SK-MEL-5 (cell line): ENCODE results near the gene SLC9C2. TPM values are rescaled to one million over a fixed set of nuclear protein-coding genes. Genes with fewer than 3 reads are reported as not detected.
"Not testable (repeated sequence)": the region's sequence is repeated elsewhere in the genome, so short reads cannot be mapped to it uniquely, and the experiment has no call there.

Experiments used
- DNase-seq: peaks from one replicate; pipeline ENCODE4 v3.0.0-alpha.2; 2016; ENCODE audit warnings: low read depth, low spot score
- in situ Hi-C: cut with HindIII; loops from 2 replicates; pipeline ENCODE4 v1.10.0; 2016; ENCODE audit warnings: low sequenced_read_pairs, high pct_unique_total_duplicates, low pct_unique_long_range_greater_than_20kb
- total RNA-seq: library from RNA; depleted of rRNA; stranded (reverse); fragments of >200 nt; shearing (Covaris generic); gene quantifications from 2 replicates; pipeline ENCODE4 v1.2.3, GENCODE V29; 2014

Gene SLC9C2
- total RNA-seq, 1 experiment from 2014 or later = not detected

DNA sequence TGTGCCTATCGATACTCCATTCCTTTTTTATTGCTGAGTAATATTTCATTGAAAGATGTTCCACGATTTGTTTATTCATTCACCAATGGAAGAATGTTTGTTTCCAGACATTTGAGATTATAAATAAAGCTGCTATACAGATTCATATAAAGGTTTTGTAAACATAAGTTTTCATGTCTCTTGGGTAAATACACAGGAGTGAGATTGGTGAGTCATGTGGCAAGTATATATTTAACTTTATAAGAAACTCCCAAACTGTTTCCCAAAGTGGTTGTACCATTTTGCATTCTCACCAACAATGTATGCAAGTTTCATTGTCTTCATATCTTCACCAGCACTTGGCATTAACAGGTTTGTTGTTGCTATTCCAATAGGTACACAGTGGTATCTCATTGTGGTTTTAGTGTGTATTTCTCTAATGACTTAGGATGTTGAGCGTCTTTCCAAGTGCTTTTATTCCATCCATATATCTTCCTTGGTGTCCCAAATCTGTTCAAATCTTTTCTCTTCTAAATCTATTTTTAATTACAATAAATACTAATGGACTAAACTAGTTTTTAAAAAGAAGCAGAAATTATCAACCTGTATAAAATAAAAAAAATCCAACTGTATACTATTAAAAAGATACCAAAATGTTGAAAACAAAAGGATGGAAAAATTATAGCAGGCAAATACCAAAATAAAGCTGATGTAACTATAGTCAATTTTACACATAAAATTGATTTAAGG is 6.6 kb downstream of the SLC9C2 start:
- in situ Hi-C loops = no loop called here
- no peak for DNase-seq

DNA sequence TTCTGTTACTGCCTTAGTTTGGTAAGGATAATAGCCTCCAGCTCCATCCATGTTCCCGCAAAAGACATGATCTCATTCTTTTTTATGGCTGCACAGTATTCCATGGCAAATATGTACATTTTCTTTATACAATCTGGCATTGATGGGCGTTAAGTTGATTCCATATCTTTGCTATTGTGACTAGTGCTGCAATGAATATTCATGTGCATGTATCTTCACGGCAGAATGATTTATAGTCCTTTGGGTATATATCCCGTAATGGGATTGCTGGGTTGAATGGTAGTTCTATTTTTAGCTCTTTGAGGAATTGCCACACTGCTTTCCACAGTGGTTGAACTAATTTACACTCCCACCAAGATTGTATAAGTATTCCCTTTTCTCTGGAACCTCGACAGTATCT is 11.7 kb downstream of the SLC9C2 start:
- in situ Hi-C loops, DNase-seq: not testable (repeated sequence)

DNA sequence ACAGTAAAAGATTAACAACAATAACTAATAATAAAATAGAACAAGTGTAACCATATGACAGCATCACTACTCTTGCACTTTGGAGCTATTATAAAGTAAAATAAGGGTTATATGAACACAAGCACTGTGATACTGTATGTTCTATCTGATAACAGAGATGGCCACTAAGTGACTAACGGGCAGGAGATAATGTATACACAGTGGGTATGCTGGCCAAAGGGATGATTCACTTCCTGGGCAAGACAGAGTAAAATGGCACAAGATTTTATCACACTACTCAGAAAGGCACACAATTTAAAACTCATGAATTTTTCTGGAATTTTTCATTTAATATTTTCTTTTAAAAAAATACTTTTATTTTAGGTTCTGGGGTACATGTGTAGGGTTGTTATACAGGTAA is 12.3 kb downstream of the SLC9C2 start:
- in situ Hi-C loops = no loop called here
- DNase-seq = no peak

DNA sequence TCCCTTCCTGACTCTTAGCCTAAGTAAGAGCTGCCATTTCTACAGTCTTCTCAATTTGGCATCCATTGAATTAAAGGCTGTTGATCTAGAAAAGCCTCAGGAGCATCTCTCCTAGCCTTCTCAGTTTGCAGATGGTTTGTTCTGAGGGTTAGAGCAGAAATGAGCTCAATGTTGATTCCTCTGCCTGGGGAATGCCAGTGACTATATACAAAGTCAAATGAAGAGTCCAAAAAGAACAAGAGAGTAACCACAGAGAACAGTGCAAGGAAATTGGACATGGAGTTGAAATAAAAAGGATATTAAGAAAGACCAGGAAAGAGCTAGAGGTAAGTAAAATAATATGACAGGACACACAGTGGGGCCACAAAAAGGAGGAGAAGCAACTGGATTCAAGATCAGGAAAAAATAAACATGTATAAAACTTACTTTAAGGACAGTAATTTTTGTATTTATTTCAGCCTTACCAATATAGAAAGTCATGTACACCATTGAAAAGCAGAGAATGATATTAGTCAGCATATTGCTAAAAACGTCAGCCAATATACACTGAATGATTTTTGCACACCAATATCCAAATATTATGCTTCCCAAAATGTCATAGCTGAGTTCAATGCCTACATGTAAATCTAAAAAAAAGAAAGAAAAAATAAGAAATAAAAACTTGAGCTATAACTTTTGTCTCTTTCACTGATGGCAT is 21.3 kb downstream of the SLC9C2 start:
- DNase-seq = no peak
- in situ Hi-C loops = no loop called here

DNA sequence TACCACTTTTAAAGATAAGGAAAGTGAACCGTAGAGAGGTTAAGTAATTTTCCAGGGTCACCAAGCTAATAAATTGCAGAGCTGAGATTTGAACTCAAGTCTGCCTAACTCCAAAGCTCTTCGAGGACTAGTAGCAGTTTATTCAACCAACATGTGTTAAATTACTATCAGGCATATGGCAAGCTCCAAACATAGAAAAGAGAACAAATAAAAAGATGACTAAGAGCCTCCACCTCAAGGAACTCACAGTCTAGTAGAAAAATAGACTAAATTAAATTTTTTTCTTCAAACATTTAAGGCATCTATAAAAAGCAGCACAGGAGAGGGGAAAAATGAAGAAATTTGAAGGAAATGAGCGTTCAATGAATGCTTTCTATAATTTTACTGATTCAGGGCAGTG is 22.2 kb downstream of the SLC9C2 start:
- DNase-seq = no peak
- in situ Hi-C loops = no loop called here

DNA sequence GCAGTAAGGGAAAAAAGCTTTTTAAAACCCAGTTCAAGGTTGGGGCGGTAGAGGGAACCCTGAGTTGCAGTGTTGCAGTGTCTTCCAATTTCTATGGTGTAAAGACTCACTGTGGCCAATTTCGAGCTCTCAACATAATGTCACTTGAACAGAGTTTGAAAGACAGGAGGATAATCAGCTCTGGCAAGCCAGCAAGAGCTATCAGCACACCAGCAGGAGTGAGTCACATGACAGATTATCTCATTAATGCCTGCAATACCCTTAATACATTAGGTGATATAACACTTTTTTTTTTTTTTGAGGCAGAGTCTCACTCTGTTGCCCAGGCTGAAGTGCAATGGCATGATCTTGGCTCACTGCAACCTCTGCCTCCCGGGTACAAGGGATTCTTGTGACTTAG is 22.8 kb downstream of the SLC9C2 start:
- no peak for DNase-seq
- in situ Hi-C loops = no loop called here

DNA sequence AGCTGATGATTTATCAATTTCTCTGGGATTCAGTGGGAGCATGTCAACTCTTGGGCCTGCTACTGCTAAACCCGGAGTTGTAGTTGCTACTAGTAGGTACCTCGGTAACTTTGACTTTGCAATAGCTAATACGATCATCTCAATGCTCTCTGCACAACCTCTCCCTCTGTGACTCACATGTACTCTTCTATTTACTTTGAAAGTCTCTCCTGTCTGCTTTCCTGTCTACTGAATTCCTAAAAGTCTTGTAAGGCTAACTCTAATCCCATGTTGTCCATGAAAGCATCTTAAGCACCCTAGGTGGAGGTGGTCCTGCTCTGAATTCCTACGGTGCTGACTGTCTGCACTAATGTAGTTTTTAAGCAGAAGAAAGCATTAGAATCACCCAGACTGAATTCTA is 29.3 kb downstream of the SLC9C2 start:
- DNase-seq = no peak
- in situ Hi-C loops = no loop called here

DNA sequence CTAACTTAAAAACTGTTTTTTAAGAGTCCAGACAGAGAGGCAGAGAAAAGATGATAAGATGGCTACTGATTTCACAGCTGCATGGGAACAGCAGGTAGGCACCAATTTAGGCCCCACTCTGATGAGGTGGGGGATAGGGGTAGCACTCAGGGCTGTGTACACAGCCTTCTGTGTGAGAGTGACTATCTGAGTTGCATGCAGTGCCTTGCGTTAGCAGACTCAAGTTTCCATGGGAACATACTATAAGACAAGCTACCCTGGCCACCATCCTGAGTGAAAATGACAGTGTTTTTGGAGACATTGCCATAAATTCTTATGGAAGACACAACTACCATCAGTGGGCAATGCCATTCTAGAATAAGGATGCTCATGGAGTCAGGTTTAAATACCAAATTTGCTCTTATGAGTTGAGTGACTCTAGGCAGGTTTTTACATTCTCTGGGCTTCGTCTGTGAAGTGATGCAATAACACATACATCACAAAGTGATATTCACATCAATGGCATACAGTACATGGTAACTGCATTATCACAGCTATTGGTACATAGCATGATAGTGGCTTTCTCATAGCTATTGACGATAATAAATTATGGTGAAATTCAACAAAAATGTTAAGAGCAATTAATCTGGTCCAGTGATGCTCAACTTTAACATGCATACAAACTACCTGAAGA is 30.5 kb downstream of the SLC9C2 start:
- in situ Hi-C loops = no loop called here
- DNase-seq = no peak

DNA sequence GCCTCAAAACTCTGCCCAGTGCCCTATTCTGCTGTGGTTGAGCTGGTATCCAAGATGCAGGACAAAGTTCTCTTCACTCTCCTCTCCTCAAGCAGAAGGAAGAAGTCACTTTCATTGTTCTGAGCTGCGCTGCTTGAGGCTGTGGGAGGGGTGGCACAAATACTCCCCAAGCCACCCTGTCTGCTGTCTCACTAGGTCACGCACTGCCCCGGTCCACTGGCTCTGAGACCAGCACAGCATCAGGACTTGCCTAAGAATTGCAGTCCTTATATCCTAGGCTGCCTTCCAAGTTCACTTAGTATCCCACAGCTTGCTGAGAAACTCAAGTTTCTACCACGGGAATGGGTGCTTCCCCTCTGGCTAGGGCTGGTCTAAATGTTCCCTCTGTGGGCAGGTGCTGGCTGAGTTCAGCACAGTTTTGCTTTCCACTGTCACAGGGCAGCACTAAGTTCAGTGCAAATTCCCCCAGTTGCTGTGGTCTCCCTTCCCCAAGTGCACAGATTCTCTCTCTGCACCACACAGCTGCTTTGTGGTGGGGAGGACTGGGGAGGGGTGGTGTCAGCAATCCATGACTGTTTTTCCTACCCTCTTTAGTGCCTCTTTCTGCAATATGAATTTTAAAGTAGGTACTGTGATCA is 32.4 kb downstream of the SLC9C2 start:
- in situ Hi-C loops = no loop called here
- no peak for DNase-seq

DNA sequence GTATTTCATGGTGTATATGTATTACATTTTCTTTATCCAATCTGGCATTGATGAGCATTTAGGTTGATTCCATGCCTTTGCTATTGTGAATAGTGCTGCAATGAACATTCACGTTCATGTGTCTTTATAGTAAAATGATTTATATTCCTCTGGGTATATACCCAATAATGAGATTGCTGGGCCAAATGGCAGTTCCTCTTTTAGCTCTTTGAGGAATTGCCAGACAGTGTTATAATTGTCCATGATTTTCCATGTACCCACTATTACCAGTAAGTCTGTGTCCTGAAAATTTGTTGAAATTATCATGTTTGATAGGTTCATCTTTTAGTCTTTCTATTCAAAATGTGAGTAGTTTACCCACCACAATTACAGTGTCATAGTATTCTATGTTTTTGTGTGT is 34.4 kb downstream of the SLC9C2 start:
- DNase-seq = no peak
- in situ Hi-C loops = no loop called here

DNA sequence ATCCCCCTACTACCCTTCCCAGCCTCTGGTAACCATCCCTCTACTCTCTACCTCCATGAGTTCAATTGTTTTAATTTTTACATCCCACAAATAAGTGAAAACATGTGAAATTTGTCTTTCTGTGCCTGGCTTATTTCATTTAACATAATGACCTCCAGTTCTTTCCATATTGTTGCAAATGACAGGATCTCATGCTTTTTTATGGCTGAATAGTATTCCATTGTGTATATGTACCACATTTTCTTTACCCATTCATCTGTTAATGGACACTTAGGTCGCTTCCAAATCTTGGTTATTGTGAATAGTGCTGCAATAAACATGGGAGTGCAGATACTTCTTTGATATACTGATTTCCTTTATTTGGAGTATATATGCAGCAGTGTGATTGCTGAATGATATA is 39.0 kb downstream of the SLC9C2 start:
- DNase-seq, in situ Hi-C loops: not testable (repeated sequence)

DNA sequence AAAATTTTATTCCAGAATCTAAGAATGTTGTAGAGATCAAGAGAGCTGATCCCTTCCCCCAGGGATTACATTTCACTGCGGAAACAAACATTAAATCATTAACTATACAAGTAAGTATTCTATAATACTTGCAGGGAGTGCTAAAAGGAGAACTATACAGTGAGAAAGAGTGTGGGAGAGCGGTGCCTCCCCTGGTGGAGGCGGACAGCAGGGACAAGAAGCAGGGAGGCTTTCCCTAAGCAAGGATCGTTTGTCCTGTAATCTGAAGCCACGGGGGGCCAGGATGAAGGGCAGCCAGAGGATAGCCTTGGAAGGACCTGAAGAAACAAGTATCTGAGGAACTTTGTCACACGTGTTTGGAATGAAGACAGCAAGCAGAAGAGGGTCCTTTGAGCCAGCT is 40.1 kb downstream of the SLC9C2 start:
- DNase-seq = peak; percentile 26
- in situ Hi-C loops = no loop called here

DNA sequence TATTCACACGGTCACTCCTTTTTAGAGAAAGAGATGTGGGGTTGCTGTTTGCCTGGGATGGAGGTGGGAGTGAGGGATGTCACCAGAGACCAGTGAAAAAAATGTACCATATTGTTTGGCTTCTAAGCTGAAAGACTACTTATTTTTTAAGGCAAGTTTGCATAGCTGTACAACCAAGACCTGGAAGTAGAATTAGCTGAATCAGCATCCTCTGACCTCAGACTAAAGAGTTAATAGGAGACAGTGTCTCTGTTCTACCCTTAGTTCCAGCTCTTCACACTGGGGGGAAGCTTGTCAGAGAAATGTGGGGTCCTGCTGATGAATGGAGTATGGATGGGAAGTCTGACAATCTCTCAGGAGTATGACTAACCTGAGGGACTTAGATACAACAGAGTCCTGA is 41.6 kb downstream of the SLC9C2 start:
- in situ Hi-C loops = no loop called here
- no peak for DNase-seq

DNA sequence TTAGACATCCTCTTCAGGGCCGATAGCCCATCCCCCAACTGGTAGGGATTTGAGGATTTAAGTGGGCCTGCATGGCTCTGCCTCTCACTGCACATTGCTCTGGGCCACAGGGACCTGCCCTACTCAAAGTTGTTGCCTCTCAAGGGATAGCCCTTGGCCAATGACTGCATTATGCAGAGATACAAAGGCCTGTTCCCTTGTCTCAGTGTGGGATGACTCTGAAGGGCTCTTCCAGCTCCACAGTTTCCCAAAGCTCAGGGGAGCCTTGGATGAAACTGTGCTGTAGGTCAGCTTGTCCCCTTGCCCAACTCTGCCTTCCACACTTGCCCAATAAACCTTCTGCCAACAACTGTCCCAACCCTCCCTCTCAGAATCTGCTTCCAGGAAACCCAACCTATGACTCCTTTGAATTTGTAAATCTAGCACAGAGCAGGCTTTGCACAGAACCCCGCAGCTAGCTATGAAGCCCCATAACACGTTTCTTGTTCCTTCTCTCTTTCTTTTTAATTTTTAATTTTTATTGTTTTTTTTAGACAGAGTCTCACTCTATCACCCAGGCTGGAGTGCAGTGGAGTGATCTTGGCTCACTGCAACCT is 42.5 kb downstream of the SLC9C2 start:
- in situ Hi-C loops = no loop called here
- DNase-seq = no peak

DNA sequence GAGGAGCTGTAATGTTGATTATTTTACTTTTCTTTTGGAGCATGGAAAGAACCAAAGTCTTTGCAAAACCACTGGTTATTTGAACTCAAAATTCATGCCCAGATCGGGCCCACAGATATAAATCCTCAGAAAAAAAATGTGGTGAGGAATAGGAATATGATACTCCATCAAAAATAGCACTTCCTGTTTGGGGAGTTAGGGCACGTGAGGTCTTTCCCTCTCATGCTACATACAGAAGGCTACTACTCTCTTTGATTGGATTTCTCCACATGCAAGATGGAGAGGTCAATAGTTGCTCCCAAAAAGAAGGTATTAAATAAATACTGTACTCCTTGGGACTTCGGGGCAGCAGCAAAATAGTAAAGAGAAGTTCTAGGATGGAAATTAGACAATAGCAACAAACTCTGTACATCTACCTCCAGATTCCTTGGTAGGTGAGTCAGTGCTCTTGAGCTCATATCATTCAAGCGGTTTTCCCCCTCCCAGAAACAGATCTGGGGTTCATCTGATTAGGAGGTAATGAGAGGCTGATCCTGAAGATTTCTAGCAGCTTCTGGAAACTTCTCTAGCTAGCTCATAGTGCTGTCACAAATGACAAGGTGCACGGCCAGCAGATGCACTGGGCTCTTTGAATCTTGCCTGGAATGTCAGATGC is 47.1 kb downstream of the SLC9C2 start:
- in situ Hi-C loops = no loop called here
- no peak for DNase-seq

DNA sequence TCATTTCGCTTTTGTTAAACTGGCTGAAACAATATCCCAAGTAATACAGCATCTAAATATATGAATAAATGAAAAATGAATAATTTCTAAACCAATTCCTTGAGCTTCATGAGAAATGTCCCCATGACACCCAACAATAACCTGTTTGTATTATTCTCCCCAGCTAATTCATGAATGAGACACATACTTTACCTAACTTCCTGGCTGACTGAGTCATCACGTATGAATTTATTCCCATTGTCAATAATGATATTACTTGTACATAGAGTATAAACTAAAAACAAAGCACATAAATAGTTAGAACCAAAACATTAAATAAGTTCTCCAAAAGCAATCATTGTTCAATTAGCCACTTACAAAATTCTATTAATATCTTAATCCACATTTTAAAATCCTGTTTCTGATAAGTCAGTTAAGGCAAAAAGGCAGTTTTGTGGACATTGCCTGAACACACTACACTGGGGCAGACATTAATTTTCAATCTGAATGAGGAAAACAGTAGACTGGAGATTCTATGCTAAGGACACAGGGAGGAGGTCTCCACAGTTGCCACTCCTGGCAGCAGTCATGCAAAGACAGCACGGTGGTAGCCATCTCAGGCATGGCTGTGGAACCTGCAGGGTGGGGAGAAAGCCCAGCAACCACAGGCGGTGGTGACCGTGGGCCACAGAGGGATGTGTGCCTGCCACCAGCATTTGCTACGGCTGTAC is 48.2 kb downstream of the SLC9C2 start:
- in situ Hi-C loops = no loop called here
- DNase-seq = peak; percentile 67

DNA sequence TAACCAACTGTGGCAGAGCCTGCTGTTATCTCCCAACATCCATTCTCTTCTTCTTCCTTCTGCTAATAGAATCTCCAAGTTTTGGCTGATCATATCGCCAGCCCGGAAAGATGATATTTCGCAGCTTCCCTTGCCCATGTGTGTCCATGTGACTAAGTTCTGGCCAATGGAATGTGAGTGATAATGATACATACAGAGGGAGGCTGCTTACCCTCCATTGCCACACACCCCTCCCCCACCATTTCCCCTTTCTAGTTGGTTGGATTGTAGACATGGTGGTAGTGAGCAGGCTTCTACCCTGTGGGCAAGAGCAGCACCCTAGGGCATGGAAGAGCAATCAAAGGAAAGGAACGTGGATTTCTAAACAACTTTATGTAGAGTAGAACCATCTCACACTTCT is 48.8 kb downstream of the SLC9C2 start:
- DNase-seq = no peak
- in situ Hi-C loops = no loop called here
